ENCODE measurements around the gene NPAS3. TPM values are rescaled to one million over a fixed set of nuclear protein-coding genes. Genes with fewer than 3 reads are reported as not detected.
"Not testable (repeated sequence)": the region's sequence is repeated elsewhere in the genome, so short reads cannot be mapped to it uniquely, and the experiment has no call there.

NPAS3 gene
- total RNA-seq, 1 experiment from 2014 or later = not detected

GRCh38 chr14:33061667-33062325 lies 123.1 kb downstream of the NPAS3 start:
- in situ Hi-C loops (cut with HindIII; ENCODE audit: low sequenced_read_pairs) = no loop called here
- DNase-seq (ENCODE audit: low spot score) = no peak

GRCh38 chr14:33062476-33062875 lies 123.8 kb downstream of the NPAS3 start:
- in situ Hi-C loops (cut with HindIII; ENCODE audit: low sequenced_read_pairs) = no loop called here
- DNase-seq (ENCODE audit: low spot score) = no peak

- in situ Hi-C loops (cut with HindIII; ENCODE audit: low sequenced_read_pairs) = no loop called here
- DNase-seq (ENCODE audit: low spot score) = no peak
Observed at GRCh38 chr14:33062881-33063280, 124.2 kb downstream of the NPAS3 start.

- in situ Hi-C loops (cut with HindIII; ENCODE audit: low sequenced_read_pairs) = no loop called here
- no peak for DNase-seq (ENCODE audit: low spot score)
Observed at GRCh38 chr14:33063521-33063920, 124.8 kb downstream of the NPAS3 start.

- no peak for DNase-seq (ENCODE audit: low spot score)
- in situ Hi-C loops (cut with HindIII; ENCODE audit: low sequenced_read_pairs) = no loop called here
Observed at GRCh38 chr14:33065634-33066033, 127.0 kb downstream of the NPAS3 start.

GRCh38 chr14:33068040-33068439 lies 129.4 kb downstream of the NPAS3 start:
- no peak for DNase-seq (ENCODE audit: low spot score)
- in situ Hi-C loops (cut with HindIII; ENCODE audit: low sequenced_read_pairs) = no loop called here

GRCh38 chr14:33068626-33069025 lies 129.9 kb downstream of the NPAS3 start:
- in situ Hi-C loops (cut with HindIII; ENCODE audit: low sequenced_read_pairs) = no loop called here
- DNase-seq (ENCODE audit: low spot score) = no peak

GRCh38 chr14:33070475-33070874 lies 131.8 kb downstream of the NPAS3 start:
- DNase-seq (ENCODE audit: low spot score) = no peak
- in situ Hi-C loops (cut with HindIII; ENCODE audit: low sequenced_read_pairs) = no loop called here

- in situ Hi-C loops (cut with HindIII; ENCODE audit: low sequenced_read_pairs) = no loop called here
Observed at GRCh38 chr14:33073023-33073422, 134.3 kb downstream of the NPAS3 start.

GRCh38 chr14:33081259-33081658 lies 142.6 kb downstream of the NPAS3 start:
- in situ Hi-C loops (cut with HindIII; ENCODE audit: low sequenced_read_pairs) = no loop called here
- DNase-seq (ENCODE audit: low spot score) = no peak

More at GRCh38 chr14:33073023-33073422, 134.3 kb downstream of the NPAS3 start:
- DNase-seq (ENCODE audit: low spot score) = no peak

GRCh38 chr14:33085799-33086198 lies 147.1 kb downstream of the NPAS3 start:
- no peak for DNase-seq (ENCODE audit: low spot score)

GRCh38 chr14:33088274-33088673 lies 149.6 kb downstream of the NPAS3 start:
- DNase-seq (ENCODE audit: low spot score); in situ Hi-C loops (cut with HindIII; ENCODE audit: low sequenced_read_pairs): not testable (repeated sequence)

More at GRCh38 chr14:33085799-33086198, 147.1 kb downstream of the NPAS3 start:
- in situ Hi-C loops (cut with HindIII; ENCODE audit: low sequenced_read_pairs) = no loop called here

- in situ Hi-C loops (cut with HindIII; ENCODE audit: low sequenced_read_pairs) = no loop called here
- no peak for DNase-seq (ENCODE audit: low spot score)
Observed at GRCh38 chr14:33098016-33098415, 159.3 kb downstream of the NPAS3 start.

- DNase-seq (ENCODE audit: low spot score) = no peak
- in situ Hi-C loops (cut with HindIII; ENCODE audit: low sequenced_read_pairs) = no loop called here
Observed at GRCh38 chr14:33103489-33103888, 164.8 kb downstream of the NPAS3 start.

GRCh38 chr14:33103966-33104365 lies 165.3 kb downstream of the NPAS3 start:
- no peak for DNase-seq (ENCODE audit: low spot score)
- in situ Hi-C loops (cut with HindIII; ENCODE audit: low sequenced_read_pairs) = no loop called here

GRCh38 chr14:33110737-33111443 lies 172.2 kb downstream of the NPAS3 start:
- DNase-seq (ENCODE audit: low spot score) = no peak
- in situ Hi-C loops (cut with HindIII; ENCODE audit: low sequenced_read_pairs) = no loop called here

GRCh38 chr14:33114331-33114730 lies 175.7 kb downstream of the NPAS3 start:
- in situ Hi-C loops (cut with HindIII; ENCODE audit: low sequenced_read_pairs) = no loop called here
- no peak for DNase-seq (ENCODE audit: low spot score)

GRCh38 chr14:33118668-33119067 lies 180.0 kb downstream of the NPAS3 start:
- DNase-seq (ENCODE audit: low spot score) = no peak
- in situ Hi-C loops (cut with HindIII; ENCODE audit: low sequenced_read_pairs) = no loop called here

GRCh38 chr14:33120341-33120740 lies 181.7 kb downstream of the NPAS3 start:
- in situ Hi-C loops (cut with HindIII; ENCODE audit: low sequenced_read_pairs) = no loop called here

GRCh38 chr14:33120966-33121365 lies 182.3 kb downstream of the NPAS3 start:
- in situ Hi-C loops (cut with HindIII; ENCODE audit: low sequenced_read_pairs) = no loop called here
- no peak for DNase-seq (ENCODE audit: low spot score)

More at GRCh38 chr14:33120341-33120740, 181.7 kb downstream of the NPAS3 start:
- DNase-seq (ENCODE audit: low spot score) = no peak

GRCh38 chr14:33123281-33123680 lies 184.6 kb downstream of the NPAS3 start:
- in situ Hi-C loops (cut with HindIII; ENCODE audit: low sequenced_read_pairs) = no loop called here
- no peak for DNase-seq (ENCODE audit: low spot score)
